Lung (tissue), 12 donors: ENCODE data around the gene GALNT9. TPM values are rescaled to one million over a fixed set of nuclear protein-coding genes. Genes with fewer than 3 reads are reported as not detected.

Source experiments
- ATAC-seq: fragments of 200-7000 bp; cut with Tn5 transposase; one replicate; pipeline ENCODE4 v1.9.1; 2020; ENCODE audit warnings: moderate number of reproducible peaks; ENCODE audit not compliant: insufficient read depth, low FRiP score
- DNase-seq, 3 donors: peaks; one replicate each; pipeline ENCODE4 v3.0.0-alpha.2; 2013 to 2017
- H3K27ac ChIP-seq, 2 donors: one replicate each; pipeline ENCODE4 v1.5.1; 2013; ENCODE audit warnings: mild to moderate bottlenecking in 2 of 2, moderate library complexity in 2 of 2, control low read depth in 1 of 2, inconsistent platforms in 1 of 2, low read depth in 1 of 2, low read length in 1 of 2
- H3K27me3 ChIP-seq, 3 donors: one replicate each; pipeline ENCODE4 v1.5.1; 2013; ENCODE audit warnings: low read length in 2 of 3; ENCODE audit not compliant: control insufficient read depth in 3 of 3, insufficient read depth in 3 of 3
- H3K36me3 ChIP-seq, 4 donors: one replicate each; pipeline ENCODE4 v1.5.1; 2013; ENCODE audit warnings: low read length in 4 of 4, mild to moderate bottlenecking in 1 of 4, moderate library complexity in 1 of 4; ENCODE audit not compliant: control insufficient read depth in 4 of 4, insufficient read depth in 4 of 4
- H3K4me1 ChIP-seq, 5 donors: one replicate each; pipeline ENCODE4 v1.5.1; 2013; ENCODE audit warnings: low read length in 5 of 5, mild to moderate bottlenecking in 2 of 5, moderate library complexity in 1 of 5; ENCODE audit not compliant: control insufficient read depth in 5 of 5, insufficient read depth in 5 of 5
- H3K4me3 ChIP-seq: one replicate; pipeline ENCODE4 v1.5.1; 2013; ENCODE audit warnings: mild to moderate bottlenecking, control low read depth, moderate library complexity
- H3K9ac ChIP-seq, 2 donors: one replicate each; pipeline ENCODE4 v1.5.1; 2013; ENCODE audit warnings: low read length in 2 of 2, control low read depth in 1 of 2; ENCODE audit not compliant: insufficient read depth in 1 of 2
- H3K9me3 ChIP-seq, 4 donors: one replicate each; pipeline ENCODE4 v1.5.1; 2013; ENCODE audit warnings: low read length in 3 of 4, mild to moderate bottlenecking in 1 of 4, moderate library complexity in 1 of 4; ENCODE audit not compliant: control insufficient read depth in 4 of 4, insufficient read depth in 3 of 4
- WGBS, 2 donors: extraction: QIAGEN DNeasy Blood & Tissue Kit; methylation state at CpG; one replicate each; pipeline ENCODE4 v1.1.7; 2013; 5-methylcytosine and 5-hydroxymethylcytosine counted together
- polyA plus RNA-seq, 2 donors: library from polyadenylated mRNA; stranded (reverse); fragments of 200-250 nt; gene quantifications; one replicate each; pipeline ENCODE4 v1.2.1, GENCODE V29; 2013
- total RNA-seq, 2 donors: library from RNA; depleted of rRNA in 1 of 2; stranded (reverse); fragments of >200 nt in 1 of 2; gene quantifications; one replicate each; pipeline ENCODE4 v1.2.1, GENCODE V29; 2014 to 2021
- TF ChIP-seq, protein P1 (sequence below): IDR thresholded peaks from 2 replicates; pipeline ENCODE4 v1.5.1; 2012; ENCODE audit warnings: mild to moderate bottlenecking; ENCODE audit errors: control extremely low read depth, extremely low read depth
- donor health status: control.
- donor health status: control.
- donor health status: Bipolar disorder and iron deficiency.
- donor health status: healthy.
- donor health status: DM: yes; HTN: yes; CAD: no.

GALNT9 gene
- total and polyA plus RNA-seq, 4 donors, result 0.13 to 1.7 (median 0.79) TPM

GRCh38 chr12:132338311-132338710 lies 8.9 kb upstream of the GALNT9 start:
- TF ChIP-seq, protein P1, sequence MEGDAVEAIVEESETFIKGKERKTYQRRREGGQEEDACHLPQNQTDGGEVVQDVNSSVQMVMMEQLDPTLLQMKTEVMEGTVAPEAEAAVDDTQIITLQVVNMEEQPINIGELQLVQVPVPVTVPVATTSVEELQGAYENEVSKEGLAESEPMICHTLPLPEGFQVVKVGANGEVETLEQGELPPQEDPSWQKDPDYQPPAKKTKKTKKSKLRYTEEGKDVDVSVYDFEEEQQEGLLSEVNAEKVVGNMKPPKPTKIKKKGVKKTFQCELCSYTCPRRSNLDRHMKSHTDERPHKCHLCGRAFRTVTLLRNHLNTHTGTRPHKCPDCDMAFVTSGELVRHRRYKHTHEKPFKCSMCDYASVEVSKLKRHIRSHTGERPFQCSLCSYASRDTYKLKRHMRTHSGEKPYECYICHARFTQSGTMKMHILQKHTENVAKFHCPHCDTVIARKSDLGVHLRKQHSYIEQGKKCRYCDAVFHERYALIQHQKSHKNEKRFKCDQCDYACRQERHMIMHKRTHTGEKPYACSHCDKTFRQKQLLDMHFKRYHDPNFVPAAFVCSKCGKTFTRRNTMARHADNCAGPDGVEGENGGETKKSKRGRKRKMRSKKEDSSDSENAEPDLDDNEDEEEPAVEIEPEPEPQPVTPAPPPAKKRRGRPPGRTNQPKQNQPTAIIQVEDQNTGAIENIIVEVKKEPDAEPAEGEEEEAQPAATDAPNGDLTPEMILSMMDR, result no peak
- H3K27me3 ChIP-seq, result peaks cover 0 to 24% (median 13%) of the 10 kb centered on the region in 3 donors
- H3K4me3 ChIP-seq, result no peak overlapping the region
- no peak for DNase-seq
- H3K9me3 ChIP-seq, result peaks cover 0 to 24% (median 0%) of the 10 kb centered on the region in 4 donors
- WGBS, 2 donors, result 89 to 90% methylated on average over 20 of the region's 20 CpGs
- no peaks in the 10 kb centered on the region for H3K36me3 ChIP-seq
- H3K9ac ChIP-seq, result no peak overlapping the region
- no peak overlapping the region for H3K27ac ChIP-seq
- no peaks in the 10 kb centered on the region for H3K4me1 ChIP-seq
- no peak for ATAC-seq

DNA sequence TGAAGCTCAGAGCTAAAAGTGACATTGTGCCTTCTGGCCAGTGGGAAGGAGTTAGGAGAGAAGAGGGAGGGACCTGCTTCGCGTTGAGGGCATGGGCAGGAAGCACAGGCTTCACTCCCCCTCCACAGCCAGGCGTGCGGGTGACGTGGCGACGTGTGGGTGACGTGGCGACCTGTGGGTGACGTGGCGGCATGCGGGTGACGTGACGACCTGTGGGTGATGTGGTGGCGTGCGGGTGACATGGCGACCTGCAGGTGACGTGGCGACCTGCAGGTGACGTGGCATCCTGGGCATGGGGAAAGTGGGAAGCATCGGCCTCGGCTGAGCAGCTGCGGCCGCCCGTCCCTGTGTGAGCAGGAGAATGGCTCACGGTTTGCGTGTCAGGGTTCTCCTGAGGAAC lies 8.2 kb upstream of the GALNT9 start:
- TF ChIP-seq, protein P1, result no peak
- H3K27ac ChIP-seq, result no peak overlapping the region
- H3K36me3 ChIP-seq, result no peaks in the 10 kb centered on the region
- peaks cover 0 to 17% (median 6%) of the 10 kb centered on the region in 3 donors for H3K27me3 ChIP-seq
- no peak overlapping the region for H3K4me3 ChIP-seq
- WGBS, 2 donors, result 82 to 83% methylated on average over 25 to 27 of the region's 27 CpGs
- H3K4me1 ChIP-seq, result no peaks in the 10 kb centered on the region
- DNase-seq (no peak), ATAC-seq (no peak)
- H3K9me3 ChIP-seq, result peaks cover 0 to 18% (median 0%) of the 10 kb centered on the region in 4 donors
- H3K9ac ChIP-seq, result no peak overlapping the region

- TF ChIP-seq, protein P1, result no peak
- H3K27me3 ChIP-seq, result peaks cover 0 to 19% (median 10%) of the 10 kb centered on the region in 3 donors
- no peak for DNase-seq
Observed at GRCh38 chr12:132336451-132337413, 7.3 kb upstream of the GALNT9 start.

More at GRCh38 chr12:132336451-132337413, 7.3 kb upstream of the GALNT9 start:
- Histone ChIP-seq H3K36me3 (no peaks in the 10 kb centered on the region), H3K4me3 (no peak overlapping the region), H3K9me3 (peaks cover 0 to 18% (median 0%) of the 10 kb centered on the region in 4 donors), H3K9ac (no peak overlapping the region), H3K27ac (no peak overlapping the region), H3K4me1 (no peaks in the 10 kb centered on the region)
- 85 to 86% methylated on average over 41 of the region's 41 CpGs for WGBS, 2 donors
- no peak for ATAC-seq
